GM12872 (cell line): Measurements from ENCODE around the gene COG7.

ENCODE experiments used
- CTCF ChIP-seq: IDR thresholded peaks from 3 replicates; pipeline ENCODE4 v1.5.1; 2011; ENCODE audit warnings: low read depth, mild to moderate bottlenecking, low read length, moderate library complexity; ENCODE audit not compliant: insufficient read depth

The COG7 gene

GRCh38 chr16:23408242-23408822 lies 44.7 kb downstream of the COG7 start:
- no peak for TF ChIP-seq CTCF

GRCh38 chr16:23407436-23408127 lies 45.4 kb downstream of the COG7 start:
- no peak for TF ChIP-seq CTCF

GRCh38 chr16:23406546-23407240 lies 46.3 kb downstream of the COG7 start:
- TF ChIP-seq CTCF = no peak

- TF ChIP-seq CTCF = no peak
Observed at GRCh38 chr16:23406024-23406423, 47.0 kb downstream of the COG7 start.

- TF ChIP-seq CTCF = no peak
Observed at GRCh38 chr16:23403547-23403946, 49.4 kb downstream of the COG7 start.

- TF ChIP-seq CTCF = no peak
Observed at GRCh38 chr16:23402100-23402499, 50.9 kb downstream of the COG7 start.

GRCh38 chr16:23401139-23401538 lies 51.9 kb downstream of the COG7 start:
- no peak for TF ChIP-seq CTCF
